HG02798 (cell line): ENCODE data around the gene COA4.
A peak's percentile ranks its signal among the peaks of the same experiment; 100 is the strongest.
"Not testable (repeated sequence)": the region's sequence is repeated elsewhere in the genome, so short reads cannot be mapped to it uniquely, and the experiment has no call there.

ENCODE experiments used
- ATAC-seq: cut with Tn5 transposase; IDR thresholded peaks from one replicate; pipeline ENCODE4 v1.9.1; 2021; ENCODE audit warnings: mild to moderate bottlenecking; ENCODE audit not compliant: unreplicated experiment, poor library complexity

COA4 gene

DNA sequence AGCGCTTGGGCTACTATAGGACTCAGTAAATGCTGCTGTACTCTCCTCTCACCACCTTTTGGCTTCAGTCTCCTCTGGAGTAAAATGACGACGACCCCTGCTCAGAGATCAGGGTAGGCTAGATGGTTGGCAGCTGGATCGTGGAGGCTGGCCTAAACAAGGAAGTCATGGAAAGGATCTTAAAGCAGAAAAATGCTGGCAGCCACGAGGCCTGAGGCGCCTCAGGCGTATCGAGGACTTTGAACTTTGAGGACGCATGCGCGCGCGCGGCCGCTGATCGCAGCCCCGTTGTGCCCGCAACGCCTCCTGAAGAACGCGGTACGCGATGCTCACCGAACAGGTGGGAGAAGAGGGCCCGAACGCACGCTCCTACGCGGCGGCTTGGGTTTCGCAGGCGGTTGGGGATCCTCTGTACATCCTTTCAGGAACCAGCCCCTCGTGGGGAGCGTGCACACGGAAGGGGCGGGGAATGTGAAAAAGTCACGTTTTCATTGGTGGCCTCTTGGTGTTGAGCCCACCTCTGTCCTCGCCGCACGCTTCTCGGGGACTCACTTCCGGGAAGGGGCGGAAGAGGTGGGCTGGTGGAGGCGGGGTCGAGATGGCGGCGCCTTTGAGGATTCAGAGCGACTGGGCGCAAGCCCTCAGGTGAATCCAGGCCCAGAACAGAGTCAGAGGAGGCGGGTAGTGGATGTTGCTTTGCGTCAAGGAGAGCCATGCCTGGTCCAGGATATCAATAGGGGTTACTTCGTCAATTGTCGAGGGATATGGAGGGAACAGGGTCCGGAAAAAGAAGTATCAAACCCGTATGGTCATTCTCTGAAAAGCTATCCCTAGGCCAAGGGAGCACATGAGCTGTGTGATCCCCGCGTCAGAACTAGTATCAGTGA lies at the start of gene COA4, which contains the start of gene PAAF1:
Gene COA4, minus strand, starts transcription at position 423 of the 887 bp plus-strand sequence. CDS start 3,468 bp downstream, outside the sequence.
Gene PAAF1, plus strand, starts transcription at position 576 of the 887 bp plus-strand sequence. Its CDS starts 23 bp downstream, at position 599.
- peak; percentile 98 for ATAC-seq

DNA sequence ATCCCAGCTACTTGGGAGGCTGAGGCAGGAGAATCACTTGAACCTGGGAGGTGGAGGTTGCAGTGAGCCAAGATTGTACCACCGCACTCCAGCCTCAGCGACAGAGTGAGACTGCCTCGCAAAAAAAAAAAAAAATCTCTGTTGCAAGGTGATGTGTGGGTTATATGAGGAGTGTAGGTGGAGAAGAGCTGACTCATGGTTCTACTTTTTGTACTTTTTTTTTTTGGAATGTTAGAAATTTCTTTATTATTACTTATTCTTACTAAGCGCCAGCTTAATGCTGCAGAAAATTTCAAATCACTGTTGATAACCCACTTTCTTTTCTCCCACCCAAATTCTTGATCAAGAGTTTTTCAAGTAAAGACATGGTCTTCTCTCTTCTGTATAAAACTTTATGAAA lies 44.5 kb upstream of the COA4 start:
- no peak for ATAC-seq

- ATAC-seq, result no peak
These were observed 39.8 kb upstream of the COA4 start for GRCh38 chr11:73916435-73916834.

DNA sequence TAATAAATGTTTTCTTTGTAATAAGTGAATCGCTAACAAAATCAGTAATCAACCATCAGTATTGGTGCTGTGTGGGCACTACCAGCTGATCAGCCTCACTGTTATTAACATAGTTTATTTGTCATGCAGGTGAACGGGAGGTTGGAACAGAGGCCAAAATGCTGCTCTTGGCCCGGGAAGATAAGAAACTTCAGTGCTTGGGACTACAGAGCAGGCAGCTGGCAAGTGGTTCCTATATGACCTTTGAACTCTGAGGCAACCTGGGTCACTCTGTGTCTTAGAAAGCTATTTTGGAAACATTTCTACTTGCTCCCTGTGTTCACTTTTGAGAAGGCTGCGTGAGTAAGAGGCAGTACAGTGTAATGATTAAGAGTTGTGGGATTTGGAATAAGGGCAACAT lies 37.6 kb upstream of the COA4 start:
- ATAC-seq, result no peak

DNA sequence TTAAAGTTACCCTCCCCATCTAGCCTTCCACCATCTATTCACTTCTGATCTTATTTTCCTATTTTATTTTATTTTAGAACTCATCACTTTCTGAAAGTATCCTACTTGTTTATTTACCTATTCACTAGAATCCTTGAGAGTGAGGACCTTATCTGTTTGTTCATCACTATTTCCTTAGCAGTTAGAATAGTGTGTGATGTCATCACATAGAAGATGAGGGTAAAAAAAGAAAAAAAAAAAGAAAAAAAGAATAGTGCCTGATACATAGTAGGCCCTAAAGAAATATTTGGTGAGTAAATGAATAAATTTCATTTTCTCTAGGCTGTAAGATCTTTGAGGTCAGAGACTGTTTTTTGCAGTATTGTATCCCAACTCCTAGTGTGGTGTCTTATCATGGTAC lies 36.8 kb upstream of the COA4 start:
- no peak for ATAC-seq

DNA sequence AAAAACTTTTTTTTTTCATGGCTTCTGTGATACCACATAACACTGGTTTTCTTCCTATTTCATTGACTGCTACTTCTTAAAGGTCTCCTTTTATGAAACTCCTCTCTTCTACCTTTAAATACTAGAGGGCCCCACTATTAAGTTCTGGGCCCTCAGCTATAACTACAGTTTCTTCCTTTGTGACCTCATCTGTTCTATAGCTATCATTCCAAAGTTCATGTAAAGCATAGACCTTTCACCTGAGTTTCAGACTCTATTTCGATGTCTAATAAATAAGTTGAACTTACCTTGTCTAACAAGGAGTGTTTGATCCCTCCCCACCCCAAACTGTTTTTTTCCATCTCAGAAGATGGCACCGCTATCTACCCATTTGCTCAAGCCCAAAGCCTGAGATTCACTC lies 35.4 kb upstream of the COA4 start:
- no peak for ATAC-seq

GRCh38 chr11:73907191-73907590 lies 30.5 kb upstream of the COA4 start:
- no peak for ATAC-seq

GRCh38 chr11:73902303-73902702 lies 25.7 kb upstream of the COA4 start:
- no peak for ATAC-seq

- ATAC-seq, result no peak
These were observed 18.2 kb upstream of the COA4 start for GRCh38 chr11:73894725-73895335.

DNA sequence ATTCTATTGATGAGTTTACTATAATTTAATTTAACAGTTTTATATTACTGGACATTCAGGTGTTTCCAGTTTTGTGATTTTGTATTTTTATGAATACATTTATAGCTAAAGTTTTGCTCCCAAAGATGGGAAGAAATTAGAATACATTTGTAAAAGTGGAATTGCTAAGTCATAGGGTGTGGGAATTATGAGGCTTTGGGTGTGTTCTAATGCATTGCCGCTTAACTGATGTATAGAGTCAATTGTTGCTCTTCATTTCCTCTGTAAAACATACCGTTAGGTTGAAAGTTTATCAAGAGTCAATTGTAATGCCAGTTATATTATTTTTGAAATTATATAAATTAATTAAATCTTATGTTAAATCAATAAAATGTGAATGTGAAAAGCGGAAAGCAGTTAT lies 16.4 kb upstream of the COA4 start:
- ATAC-seq, result no peak

DNA sequence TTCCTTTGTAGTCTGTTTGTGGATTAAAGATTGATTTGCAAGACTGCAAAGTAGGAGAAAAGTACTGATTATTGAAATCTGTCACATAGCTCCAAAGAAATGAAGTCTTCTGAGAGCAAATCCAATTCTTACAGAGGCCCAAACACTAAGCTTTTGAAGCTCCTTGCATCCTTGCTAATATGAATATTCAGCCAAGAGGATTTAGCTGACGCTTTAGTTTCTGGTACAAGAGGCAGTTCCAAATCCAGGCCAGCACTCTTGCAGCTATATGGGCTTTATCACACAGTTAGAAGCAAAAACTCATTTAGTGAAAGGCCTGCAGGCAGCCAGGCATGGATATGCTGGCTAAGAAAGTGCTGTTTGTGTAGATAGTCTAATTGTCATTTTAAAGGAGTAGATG lies 12.9 kb upstream of the COA4 start:
- no peak for ATAC-seq

DNA sequence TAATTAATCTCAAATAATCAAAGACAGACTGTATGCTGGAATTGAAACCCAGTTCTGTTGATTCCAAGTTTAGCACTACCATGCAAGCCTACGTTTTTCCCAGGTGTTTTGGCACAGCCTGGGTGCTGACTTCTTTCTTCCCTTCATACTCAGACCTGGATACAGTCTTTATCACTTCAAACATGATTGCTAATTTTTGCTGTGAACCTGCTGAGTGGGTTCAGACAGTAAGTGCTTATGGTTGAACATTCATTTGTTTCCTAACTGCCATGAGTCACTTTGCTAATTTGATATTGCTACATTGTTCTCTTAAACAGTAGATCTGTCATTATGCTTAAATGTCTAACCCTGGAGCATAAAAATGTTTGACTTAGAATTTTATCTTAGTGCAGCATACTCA lies 12.4 kb upstream of the COA4 start:
- ATAC-seq, result no peak

DNA sequence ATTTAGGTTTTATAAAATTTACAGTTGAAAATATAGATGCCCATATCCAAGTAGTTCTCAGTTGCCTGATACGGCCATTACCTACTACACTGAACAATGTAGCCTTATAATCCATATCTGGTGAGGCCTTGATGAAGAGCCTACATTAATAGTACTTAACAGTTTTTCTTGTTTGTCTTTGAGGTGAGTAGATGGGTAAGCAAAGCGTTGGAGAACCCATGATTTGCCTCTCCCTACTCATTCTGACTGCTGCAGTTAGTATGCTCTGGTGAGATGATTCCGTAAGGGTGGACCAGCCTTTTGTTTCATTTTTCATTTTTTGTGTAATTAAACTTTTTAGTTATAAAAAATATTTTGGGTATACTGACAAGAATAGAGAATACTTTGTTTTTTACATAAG lies 11.6 kb upstream of the COA4 start:
- no peak for ATAC-seq

DNA sequence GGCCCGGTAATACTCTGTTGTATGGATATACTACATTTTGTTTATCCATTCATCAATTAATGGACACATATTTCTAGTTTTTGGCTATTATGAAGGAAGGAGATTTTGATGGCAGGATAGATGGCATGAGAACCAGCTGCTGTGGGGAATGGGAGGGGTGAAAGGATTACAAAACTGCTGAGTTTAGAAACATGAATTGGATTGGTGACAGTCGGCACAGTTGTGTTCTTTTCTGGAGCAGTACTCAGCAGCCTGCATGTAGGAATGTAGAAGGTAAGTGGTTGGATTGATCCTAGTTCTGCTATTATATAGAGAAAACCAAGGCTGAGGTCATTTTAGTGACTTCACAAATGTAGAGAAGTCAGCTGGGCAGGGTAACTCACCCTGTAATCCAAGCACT lies 7.2 kb upstream of the COA4 start:
- no peak for ATAC-seq

GRCh38 chr11:73880449-73880848 lies 3.8 kb upstream of the COA4 start:
- ATAC-seq, result not testable (repeated sequence)

DNA sequence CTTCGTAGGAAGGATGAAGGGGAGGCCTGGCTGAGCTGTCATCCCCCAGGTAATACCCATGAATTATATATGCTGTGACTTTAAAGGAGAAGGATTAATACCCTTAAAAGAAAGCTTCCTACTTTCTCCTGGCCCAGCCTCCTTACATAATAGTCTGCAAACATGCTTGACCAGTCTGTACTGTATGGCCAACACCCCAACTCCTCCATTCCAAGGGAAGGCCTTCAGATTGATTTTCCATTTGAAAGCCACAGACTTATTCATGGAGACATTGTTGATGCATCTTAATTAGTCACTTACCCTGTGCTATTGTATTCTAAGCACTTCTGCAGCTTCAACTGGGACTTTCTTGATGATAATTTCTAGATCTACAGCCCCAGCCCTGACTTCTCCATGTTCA lies 2.1 kb upstream of the COA4 start:
- ATAC-seq, result no peak

- no peak for ATAC-seq
These were observed 806 bp downstream of the COA4 start for GRCh38 chr11:73875840-73876239.

GRCh38 chr11:73875380-73875779 lies 1.3 kb downstream of the COA4 start:
- no peak for ATAC-seq

GRCh38 chr11:73872749-73873357 lies 3.8 kb downstream of the COA4 start:
- ATAC-seq, result no peak

DNA sequence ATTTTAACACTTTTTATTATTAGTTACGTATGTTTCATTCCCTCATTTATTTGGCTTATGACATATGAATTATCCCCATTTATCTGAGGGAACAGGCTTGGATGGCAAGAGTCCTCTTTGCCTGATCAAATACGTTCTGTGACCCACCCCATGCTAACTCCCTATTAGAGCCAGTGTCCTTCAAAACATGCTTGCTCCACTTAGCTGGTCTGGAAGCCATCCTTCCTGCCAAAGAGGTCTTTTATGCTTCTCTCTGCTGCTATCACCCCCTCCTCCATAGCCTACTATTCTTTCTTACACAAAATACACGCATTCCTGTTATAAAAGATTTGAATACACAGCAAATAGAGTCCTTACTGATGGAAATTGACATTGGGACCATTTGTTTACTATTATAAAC lies 6.4 kb downstream of the COA4 start:
- no peak for ATAC-seq

GRCh38 chr11:73869332-73869949 lies 7.2 kb downstream of the COA4 start:
- ATAC-seq, result no peak
